Measurements from ENCODE around the gene COBL.

GRCh38 chr7:51308265-51308664, 8.3 kb downstream of the COBL start:
- no peak for TF ChIP-seq CTCF (IDR thresholded peaks at IDR 0.05)
- no peak for TF ChIP-seq POLR2A (IDR thresholded peaks at IDR 0.05)

All from uterus (tissue), 2 donors.